ENCODE results near the gene GPR153.

Gene GPR153

GRCh38 chr1:6287029-6287428 lies 26.1 kb upstream of the GPR153 start:
- DNase-seq (ENCODE audit: low read depth), result no peak

GRCh38 chr1:6286266-6286665 lies 25.4 kb upstream of the GPR153 start:
- no peak for DNase-seq (ENCODE audit: low read depth)

GRCh38 chr1:6285336-6285735 lies 24.4 kb upstream of the GPR153 start:
- no peak for DNase-seq (ENCODE audit: low read depth)

- DNase-seq (ENCODE audit: low read depth), result no peak
Measured at GRCh38 chr1:6282577-6283270, 21.8 kb upstream of the GPR153 start.

- no peak for DNase-seq (ENCODE audit: low read depth)
Measured at GRCh38 chr1:6281511-6282402, 20.9 kb upstream of the GPR153 start.

GRCh38 chr1:6280761-6281451 lies 20.0 kb upstream of the GPR153 start:
- no peak for DNase-seq (ENCODE audit: low read depth)

- no peak for DNase-seq (ENCODE audit: low read depth)
Measured at GRCh38 chr1:6279613-6280383, 18.9 kb upstream of the GPR153 start.

DNA sequence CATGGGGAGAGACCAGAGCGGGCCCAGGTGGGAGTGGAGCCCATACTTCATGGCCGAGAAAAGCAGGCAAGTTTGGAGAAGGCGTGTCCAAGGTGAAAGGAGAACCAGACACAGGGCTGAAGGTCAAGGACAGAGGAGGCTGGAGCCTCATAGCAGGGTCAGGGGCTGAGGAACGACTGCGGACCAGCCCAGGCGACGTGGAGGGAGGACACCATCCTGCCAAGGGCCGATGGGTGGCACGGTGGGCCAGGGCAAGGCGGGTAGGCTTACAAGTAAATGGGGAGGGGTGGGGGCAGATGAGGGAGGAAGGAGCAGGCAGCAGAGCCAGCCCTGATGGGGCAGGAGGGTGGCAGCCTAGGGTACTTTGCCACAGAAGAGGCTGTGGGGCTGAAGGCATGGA lies 18.2 kb upstream of the GPR153 start:
- DNase-seq (ENCODE audit: low read depth), result no peak

DNA sequence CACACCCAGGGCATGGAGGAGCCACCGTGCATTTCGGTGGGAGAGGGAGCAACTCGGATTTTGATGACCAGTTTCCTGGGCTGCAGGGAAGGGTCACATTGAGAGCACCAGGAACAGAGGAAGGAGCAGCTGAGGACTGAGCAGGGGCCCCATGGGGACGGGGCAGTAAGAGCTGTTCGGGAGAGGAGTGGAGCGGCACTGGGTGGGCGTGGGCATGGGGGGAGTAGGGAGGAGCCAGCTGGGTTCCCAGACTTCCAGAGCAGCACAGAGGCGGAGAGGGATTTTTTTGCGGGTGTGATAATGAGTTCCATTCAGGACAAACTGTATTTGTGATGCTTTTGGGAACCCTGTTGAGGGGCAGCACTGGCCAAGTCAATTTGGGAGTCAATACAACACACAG lies 17.4 kb upstream of the GPR153 start:
- no peak for DNase-seq (ENCODE audit: low read depth)

DNA sequence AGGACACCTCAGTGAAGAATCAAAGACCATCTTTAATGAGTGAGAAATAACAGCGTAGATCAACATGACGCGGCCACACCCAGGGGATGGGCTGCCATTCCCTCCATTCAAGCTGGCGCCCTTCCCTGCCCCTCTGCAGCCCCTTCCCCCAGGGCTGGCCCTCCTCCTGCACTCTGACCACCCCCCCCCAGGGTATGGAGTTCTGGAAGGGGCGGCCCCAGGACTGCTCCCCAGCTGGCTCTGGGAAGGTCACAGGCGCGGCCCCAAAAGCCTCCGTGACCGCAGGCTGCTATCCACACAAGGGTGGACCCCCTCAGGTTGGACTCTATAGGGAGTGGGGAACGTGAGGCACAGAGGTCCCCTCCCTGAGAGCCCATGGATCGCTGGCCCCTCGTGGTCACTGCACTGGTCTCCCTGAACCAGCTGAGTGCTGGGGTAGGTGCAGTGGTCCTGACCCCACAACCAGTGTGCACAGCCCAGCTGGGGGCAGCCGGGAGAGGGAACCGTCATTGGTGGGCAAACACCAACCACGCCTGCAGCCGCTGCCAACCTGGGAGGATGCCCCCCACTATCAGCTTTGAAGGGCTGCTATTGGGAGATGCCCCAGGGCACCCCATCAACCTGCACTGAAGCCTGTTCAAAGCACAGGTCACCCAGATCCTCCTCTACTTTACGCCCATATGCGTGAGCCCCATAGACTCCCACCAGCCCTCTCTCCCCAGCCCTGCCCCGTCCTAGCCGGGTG lies 16.1 kb upstream of the GPR153 start:
- no peak for DNase-seq (ENCODE audit: low read depth)

GRCh38 chr1:6275826-6276782 lies 15.2 kb upstream of the GPR153 start:
- no peak for DNase-seq (ENCODE audit: low read depth)

GRCh38 chr1:6274622-6275139 lies 13.8 kb upstream of the GPR153 start:
- no peak for DNase-seq (ENCODE audit: low read depth)

GRCh38 chr1:6274102-6274501 lies 13.2 kb upstream of the GPR153 start:
- DNase-seq (ENCODE audit: low read depth), result no peak

GRCh38 chr1:6273380-6273891 lies 12.5 kb upstream of the GPR153 start:
- DNase-seq (ENCODE audit: low read depth), result no peak

GRCh38 chr1:6272868-6273267 lies 12.0 kb upstream of the GPR153 start:
- no peak for DNase-seq (ENCODE audit: low read depth)

DNA sequence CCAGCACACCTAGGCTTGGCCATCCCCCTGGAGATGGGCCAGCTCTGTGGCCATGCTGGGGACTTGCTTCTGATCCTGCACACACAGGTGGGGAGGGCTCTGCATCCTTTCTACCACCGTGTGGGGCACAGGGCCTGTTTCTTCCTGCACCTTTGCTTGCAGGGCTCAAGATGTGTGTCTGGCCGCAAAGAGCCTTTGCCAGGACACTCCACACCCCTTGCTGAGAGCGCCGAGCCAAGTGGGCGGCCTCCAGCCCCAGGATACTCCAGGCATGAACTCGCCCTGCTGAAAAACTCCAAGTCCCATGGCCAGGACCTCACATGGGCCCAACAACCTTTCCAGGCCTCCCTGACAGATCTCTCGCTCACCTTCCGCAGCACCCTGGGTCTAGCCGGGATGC lies 11.6 kb upstream of the GPR153 start:
- no peak for DNase-seq (ENCODE audit: low read depth)

DNA sequence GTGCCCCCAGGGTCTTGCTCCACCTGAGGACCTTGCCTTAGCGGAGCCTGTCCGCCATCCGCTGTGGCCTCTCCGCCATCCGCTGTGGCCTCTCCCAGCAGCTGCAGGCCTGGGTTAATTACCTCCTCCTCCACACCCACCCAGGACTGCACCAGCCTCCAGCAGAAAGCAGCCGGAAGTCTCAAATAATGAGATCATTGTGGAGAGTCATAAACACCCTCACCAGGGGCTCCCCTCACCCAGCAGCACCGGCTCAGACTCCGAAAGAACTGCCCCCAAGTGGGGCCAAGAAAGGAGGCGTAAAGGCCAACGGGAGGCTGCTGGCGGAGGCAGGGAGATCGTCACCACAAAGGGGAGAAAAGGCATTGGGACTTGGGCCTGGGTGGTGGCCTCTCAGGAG lies 10.7 kb upstream of the GPR153 start:
- DNase-seq (ENCODE audit: low read depth), result no peak

DNA sequence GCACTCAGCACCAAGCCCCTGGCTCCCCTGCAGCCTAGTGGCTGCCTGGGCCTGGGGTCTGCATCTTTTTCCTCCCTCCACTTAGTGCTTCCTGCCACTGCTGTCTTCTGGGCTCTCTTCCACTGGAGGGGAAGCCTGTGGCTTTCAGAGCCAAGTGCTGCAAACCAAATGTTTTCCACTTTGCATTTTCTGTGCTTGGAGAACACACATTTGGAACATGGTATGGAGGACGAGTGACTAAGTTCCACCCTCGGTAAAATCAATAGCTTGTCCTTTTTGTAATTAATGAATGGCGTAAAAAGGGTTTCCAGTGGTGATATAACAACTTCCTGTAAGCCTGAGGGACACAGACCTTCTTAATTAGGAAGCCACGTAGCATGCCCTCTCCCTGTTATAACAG lies 10.1 kb upstream of the GPR153 start:
- DNase-seq (ENCODE audit: low read depth), result no peak

DNA sequence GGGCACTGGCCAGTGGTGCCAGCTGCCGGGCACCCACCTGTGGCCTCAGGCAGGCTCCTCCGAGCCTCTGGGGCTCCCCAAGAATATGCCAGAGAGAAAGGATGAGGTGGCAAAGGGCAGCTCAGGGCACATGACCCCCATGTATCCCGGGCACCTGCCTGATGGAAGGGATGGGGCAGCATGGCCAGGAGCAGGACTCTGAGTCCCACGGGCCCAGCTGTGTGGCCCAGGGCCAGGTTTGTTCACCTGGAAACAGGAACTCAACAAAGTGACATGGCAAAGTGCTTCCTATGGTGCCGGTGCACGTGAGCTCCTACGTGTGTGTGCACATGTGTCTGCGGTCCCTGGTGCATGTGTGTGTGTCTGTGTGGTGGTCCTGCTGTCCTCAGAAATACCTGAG lies 9.5 kb upstream of the GPR153 start:
- no peak for DNase-seq (ENCODE audit: low read depth)
